ENCODE results near the gene FCN1. TPM values are rescaled to one million over a fixed set of nuclear protein-coding genes. Genes with fewer than 3 reads are reported as not detected.
"Not testable (repeated sequence)": the region's sequence is repeated elsewhere in the genome, so short reads cannot be mapped to it uniquely, and the experiment has no call there.

Gene FCN1
- total RNA-seq, 1 donor: 1,156 TPM

DNA sequence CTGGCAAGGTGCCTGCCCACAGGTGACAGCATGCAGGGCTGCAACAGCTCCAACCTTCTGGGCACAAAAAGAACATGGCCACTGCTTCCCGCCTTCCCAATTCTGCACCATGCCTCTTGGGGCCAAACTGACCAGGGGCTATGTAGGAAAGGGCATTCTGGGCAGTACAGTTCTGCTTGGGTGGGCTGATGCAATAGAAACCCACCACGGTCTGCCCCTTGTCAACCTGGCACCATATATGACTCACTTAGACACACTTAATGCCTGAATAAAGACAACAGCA is 40.2 kb upstream of the FCN1 start:
- Histone ChIP-seq H3K4me3 (ENCODE audit: low read length) (no peak overlapping the region), H3K4me1 (ENCODE audit: insufficient read depth, low read length) (no peaks in the 10 kb centered on the region), H3K9me3 (ENCODE audit: low read depth, low read length) (no peaks in the 10 kb centered on the region), H3K27me3 (ENCODE audit: insufficient read depth, low read length) (no peaks in the 10 kb centered on the region)

DNA sequence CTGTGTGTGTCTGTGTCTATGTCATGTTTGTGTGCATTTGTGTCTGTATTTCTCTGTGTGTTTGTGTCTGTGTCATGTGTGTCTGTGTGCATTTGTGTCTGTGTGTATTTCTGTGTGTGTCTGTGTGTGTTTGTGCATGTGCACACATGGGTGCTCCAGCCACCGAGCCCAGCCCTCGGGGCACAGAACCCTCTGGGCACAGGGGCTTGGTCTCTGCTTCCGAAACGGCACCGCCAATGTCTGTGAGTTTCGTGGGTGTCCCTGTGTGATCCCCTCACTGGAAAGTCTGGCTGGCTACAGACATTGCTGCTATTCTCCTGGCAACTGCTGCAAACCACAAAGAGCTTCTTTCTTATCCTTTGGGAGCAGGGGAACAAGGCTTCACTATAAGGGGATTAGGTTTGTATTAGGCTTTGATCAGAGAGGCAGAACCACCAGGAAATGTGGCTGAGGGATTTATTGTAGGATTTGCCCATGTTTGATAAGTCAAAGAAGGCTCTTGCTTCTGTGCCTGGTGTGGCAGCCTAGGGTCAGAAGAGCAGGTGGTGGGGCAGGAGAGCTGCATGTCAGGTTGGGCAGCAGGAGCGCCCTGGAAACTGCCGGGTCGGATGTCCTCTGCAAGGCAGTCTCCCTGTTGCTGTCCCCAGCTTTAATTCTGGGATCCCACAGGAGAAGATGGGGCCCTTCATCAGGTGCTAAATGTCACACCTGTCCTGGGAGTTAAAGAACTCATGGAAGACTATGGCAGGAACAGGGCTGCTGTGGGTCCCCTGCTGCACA is 39.6 kb upstream of the FCN1 start:
- no peaks in the 10 kb centered on the region for H3K4me1 ChIP-seq (ENCODE audit: insufficient read depth, low read length)
- no peaks in the 10 kb centered on the region for H3K27me3 ChIP-seq (ENCODE audit: insufficient read depth, low read length)
- no peaks in the 10 kb centered on the region for H3K9me3 ChIP-seq (ENCODE audit: low read depth, low read length)
- no peak overlapping the region for H3K4me3 ChIP-seq (ENCODE audit: low read length)

DNA sequence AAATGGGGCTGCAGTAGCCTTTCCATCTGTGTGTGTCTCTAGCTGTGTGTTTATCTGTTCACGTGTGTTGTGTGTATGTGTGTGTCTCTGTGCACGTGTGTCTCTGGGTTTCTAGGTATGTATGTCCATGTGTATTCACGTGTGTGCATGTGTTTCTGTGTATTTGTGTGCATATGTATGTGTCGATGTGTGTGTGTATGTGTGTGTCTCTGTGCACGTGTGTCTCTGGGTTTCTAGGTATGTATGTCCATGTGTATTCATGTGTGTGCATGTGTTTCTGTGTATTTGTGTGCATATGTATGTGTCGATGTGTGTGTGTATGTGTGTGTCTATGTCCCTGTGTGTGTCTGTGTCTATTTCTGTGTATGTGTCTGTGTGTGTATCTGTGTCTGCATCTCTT is 38.7 kb upstream of the FCN1 start:
- not testable (repeated sequence) for H3K4me1 ChIP-seq (ENCODE audit: insufficient read depth, low read length); H3K9me3 ChIP-seq (ENCODE audit: low read depth, low read length); H3K4me3 ChIP-seq (ENCODE audit: low read length); H3K27me3 ChIP-seq (ENCODE audit: insufficient read depth, low read length)

DNA sequence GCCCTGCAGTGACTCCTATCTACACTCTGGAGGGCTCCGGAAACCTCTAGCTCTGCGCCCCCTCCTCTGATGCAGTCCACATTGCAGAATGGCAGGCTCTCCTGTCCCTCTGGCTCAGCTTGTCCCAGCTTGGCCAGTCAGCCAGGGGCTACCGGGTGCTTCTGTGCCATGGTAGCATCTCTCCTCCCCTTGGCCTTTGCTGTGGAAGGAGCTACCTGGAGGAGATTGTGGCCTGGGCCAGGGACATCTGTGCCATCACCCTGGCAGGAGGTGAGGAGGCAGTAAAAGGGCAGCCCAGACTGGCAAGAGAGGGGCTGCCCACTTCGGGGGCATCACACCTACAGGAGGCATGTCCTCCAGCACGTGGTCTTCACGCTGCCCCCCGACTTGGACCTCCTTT is 38.1 kb upstream of the FCN1 start:
- no peak overlapping the region for H3K4me3 ChIP-seq (ENCODE audit: low read length)
- no peaks in the 10 kb centered on the region for H3K4me1 ChIP-seq (ENCODE audit: insufficient read depth, low read length)
- H3K27me3 ChIP-seq (ENCODE audit: insufficient read depth, low read length): no peaks in the 10 kb centered on the region
- H3K9me3 ChIP-seq (ENCODE audit: low read depth, low read length): no peaks in the 10 kb centered on the region

DNA sequence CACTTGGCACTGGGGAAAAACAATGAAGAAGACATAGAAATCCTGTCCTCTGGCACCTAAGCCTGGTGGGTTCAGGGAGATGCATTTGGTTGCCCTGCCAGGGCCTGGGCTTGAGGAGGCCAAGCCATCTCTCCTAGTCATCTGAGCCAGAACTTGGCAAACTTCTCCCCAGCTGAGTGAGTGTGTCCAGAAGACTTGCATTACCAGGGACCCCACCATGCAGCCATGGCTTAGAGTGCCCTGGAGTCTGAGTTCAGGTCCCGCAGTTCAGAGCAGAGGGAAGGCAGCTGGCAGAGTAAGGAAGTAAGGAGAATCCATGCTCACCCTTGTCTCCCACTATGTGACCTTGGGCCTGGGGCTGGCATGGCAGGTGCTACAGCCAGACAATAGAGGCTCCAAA is 37.4 kb upstream of the FCN1 start:
- H3K9me3 ChIP-seq (ENCODE audit: low read depth, low read length): no peaks in the 10 kb centered on the region
- H3K4me1 ChIP-seq (ENCODE audit: insufficient read depth, low read length): no peaks in the 10 kb centered on the region
- no peaks in the 10 kb centered on the region for H3K27me3 ChIP-seq (ENCODE audit: insufficient read depth, low read length)
- H3K4me3 ChIP-seq (ENCODE audit: low read length): no peak overlapping the region

DNA sequence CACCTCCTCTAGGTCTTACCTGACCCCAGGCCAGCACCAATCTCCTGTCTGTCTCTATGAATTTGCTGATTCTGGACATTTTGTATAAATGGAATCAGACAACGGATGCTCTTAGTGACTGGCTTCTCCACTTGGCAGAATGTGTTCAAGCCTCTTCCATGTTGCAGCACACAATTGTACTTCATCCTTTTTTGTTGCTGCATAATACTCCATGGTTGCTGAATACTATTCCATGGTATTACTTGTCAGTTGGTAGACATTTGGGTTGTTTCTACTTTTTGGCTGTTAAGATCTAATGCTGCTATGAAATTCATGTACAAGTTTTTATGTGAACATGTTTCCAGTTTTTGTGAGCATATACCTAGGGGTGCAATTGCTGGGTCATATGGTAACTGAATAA is 34.3 kb upstream of the FCN1 start:
- Histone ChIP-seq H3K27me3 (ENCODE audit: insufficient read depth, low read length) (no peaks in the 10 kb centered on the region), H3K9me3 (ENCODE audit: low read depth, low read length) (no peaks in the 10 kb centered on the region), H3K4me3 (ENCODE audit: low read length) (no peak overlapping the region), H3K4me1 (ENCODE audit: insufficient read depth, low read length) (no peaks in the 10 kb centered on the region)

DNA sequence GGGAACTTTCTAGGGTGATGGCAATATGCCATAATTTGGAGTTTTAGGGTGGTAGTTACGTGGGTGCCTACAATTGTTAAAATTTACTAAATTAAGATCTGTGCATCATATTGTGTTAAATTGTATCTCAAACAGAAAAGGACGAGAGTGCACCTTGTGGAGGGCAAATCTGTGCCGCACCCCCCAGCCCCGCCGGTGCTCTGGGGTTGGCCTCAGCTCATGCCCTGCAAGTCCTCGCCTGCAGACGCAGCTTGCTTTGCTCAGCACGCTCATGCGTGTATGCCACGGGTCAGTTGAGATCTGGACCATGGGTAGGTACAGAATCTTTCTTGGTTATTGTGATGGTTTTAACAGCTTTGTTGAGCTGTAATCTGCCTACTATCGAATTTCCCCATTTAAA is 33.7 kb upstream of the FCN1 start:
- Histone ChIP-seq H3K4me1 (ENCODE audit: insufficient read depth, low read length) (no peaks in the 10 kb centered on the region), H3K27me3 (ENCODE audit: insufficient read depth, low read length) (no peaks in the 10 kb centered on the region), H3K4me3 (ENCODE audit: low read length) (no peak overlapping the region), H3K9me3 (ENCODE audit: low read depth, low read length) (no peaks in the 10 kb centered on the region)

DNA sequence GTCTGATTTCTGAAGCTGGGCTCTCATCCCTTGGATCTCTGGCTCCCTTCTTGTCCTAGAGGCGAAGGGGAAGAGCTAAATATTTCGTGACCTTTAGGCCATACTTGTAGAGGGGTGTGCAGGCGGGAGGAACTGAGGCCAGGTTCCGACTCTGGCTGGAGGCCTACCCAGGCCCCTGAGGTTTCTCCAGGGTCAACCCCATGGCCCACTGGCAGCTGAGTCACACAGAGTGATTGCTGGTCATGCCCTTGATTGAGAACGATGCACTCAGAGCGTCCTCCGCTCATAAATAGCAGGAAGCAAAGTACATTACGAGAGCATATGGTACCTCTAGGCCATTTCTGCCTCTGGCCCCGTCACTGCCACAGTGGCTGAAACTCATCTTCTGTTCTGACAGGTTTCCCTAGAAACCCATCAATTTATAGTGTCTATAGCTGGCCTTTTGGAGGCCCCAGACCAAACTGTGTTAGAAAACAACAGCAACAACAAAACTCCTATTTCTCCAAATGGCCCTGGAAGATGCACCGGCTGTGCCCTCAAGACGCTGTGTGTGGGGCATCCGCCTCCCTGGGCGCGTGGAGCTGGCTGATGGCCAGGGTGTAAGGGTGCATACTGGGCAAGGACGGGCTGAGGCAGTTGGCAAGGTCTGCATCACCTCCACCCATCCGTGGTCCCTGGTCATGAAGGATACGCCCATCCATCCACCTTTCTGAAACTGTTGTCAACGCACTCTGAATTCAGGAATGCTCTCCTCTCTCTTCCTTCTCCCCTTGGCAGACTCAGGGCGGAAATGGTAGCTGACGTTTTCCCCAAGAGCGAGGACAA is 32.9 kb upstream of the FCN1 start:
- no peaks in the 10 kb centered on the region for H3K9me3 ChIP-seq (ENCODE audit: low read depth, low read length)
- no peaks in the 10 kb centered on the region for H3K4me1 ChIP-seq (ENCODE audit: insufficient read depth, low read length)
- no peak overlapping the region for H3K4me3 ChIP-seq (ENCODE audit: low read length)
- no peaks in the 10 kb centered on the region for H3K27me3 ChIP-seq (ENCODE audit: insufficient read depth, low read length)

DNA sequence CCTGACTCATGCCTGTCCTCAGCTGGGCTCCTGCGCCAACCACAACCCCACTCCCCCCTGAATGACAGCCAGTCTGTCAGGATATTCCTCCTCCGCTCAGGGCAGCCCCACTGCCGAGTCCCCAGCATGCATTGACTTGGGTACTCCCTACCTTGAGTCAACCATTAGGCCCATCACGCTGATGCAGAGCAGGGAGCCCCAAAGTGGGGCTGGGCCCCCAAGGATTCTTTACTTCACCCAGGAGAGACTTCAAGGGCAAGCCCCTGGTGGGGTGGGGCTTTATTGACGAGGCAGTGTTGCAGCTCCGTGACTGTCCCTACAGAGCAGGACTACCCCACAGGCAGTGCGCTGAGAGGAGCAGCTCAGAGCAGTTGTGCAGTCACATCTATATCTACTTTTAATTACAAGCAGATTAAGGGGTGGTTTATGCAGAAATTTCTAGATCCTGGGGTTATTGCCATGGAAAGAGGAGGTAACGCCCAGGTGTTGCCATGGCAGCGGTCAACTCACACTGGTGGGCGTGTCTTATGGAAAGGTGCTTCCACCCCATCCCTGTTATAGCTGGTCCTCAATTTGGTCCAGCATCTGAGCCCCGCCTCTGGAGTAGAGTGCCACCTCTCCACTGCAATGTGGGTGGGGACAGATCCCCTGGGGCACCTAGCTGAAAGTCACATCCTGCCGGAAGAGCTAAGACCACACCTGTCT is 32.1 kb upstream of the FCN1 start:
- Histone ChIP-seq H3K4me1 (ENCODE audit: insufficient read depth, low read length) (no peaks in the 10 kb centered on the region), H3K27me3 (ENCODE audit: insufficient read depth, low read length) (no peaks in the 10 kb centered on the region), H3K4me3 (ENCODE audit: low read length) (no peak overlapping the region)

DNA sequence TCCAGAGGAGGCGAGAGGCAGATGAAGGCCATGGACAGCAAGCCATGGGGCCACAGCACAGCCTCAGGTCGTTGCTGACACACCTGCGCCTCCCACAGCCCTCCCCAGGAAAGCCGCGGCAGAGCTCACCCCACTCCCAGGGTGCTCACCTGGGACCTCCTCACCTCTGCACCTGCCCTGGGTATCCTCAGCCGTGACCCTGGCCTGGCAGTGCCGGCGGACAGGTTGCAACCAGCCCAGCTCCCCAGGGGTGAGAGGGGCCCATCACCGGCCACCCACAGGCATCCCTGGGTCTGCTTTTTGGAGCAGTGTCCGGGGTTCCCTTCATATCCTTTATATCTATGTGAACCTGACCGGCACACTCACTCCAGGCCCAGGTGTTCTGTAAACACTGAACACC is 30.4 kb upstream of the FCN1 start:
- Histone ChIP-seq H3K4me3 (ENCODE audit: low read length) (no peak overlapping the region), H3K9me3 (ENCODE audit: low read depth, low read length) (no peaks in the 10 kb centered on the region), H3K4me1 (ENCODE audit: insufficient read depth, low read length) (no peaks in the 10 kb centered on the region), H3K27me3 (ENCODE audit: insufficient read depth, low read length) (no peaks in the 10 kb centered on the region)

More for the DNA sequence above, 32.1 kb upstream of the FCN1 start:
- H3K9me3 ChIP-seq (ENCODE audit: low read depth, low read length): no peaks in the 10 kb centered on the region

DNA sequence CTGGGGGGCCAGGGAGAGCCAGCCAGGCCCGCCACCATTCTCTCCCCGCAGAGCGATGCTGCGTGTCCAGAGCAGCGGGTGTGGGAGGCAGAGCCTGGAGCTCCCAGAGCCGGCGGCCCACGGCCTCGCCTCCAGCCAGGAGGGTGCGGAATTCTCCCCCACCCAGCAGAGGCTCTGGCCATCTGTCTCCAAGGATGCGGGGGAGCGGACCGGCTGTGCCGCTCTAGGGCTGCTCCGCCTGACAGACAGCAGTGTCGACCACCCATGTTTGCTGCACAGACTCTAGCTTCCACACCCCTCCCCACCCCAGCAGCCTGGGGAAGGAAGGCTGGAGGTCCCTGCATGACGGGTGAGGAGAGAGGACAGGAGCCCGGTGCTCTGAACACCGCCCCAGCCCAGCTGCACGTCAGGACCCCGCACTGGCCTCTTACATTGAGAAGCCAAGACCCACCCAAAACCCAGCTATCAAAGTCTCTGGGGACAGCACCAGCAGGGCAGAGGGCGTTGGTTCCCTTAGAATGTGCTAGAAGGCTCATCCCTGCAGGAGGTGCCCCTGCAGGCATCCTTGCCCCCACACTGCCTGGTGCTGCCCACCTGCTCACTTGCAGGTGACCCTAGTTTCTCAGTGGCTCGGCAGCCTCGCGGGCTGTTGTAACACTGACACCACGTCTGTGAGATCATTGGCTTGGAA is 29.7 kb upstream of the FCN1 start:
- H3K4me3 ChIP-seq (ENCODE audit: low read length): no peak overlapping the region
- H3K27me3 ChIP-seq (ENCODE audit: insufficient read depth, low read length): no peaks in the 10 kb centered on the region
- H3K9me3 ChIP-seq (ENCODE audit: low read depth, low read length): no peaks in the 10 kb centered on the region
- no peaks in the 10 kb centered on the region for H3K4me1 ChIP-seq (ENCODE audit: insufficient read depth, low read length)

DNA sequence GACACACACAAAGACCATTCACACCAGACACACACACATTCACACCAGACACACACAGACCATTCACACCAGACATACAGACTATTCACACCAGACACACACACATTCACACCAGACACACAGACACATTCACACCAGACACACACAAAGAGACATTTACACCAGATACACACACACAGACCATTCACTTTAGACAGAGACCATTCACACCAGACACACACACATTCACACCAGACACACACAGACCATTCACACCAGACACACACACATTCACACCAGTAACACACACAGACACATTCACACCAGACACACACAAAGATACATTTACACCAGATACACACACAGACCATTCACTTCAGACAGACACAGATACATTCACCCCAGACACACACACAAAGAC is 29.0 kb upstream of the FCN1 start:
- no peaks in the 10 kb centered on the region for H3K4me1 ChIP-seq (ENCODE audit: insufficient read depth, low read length)
- no peak overlapping the region for H3K4me3 ChIP-seq (ENCODE audit: low read length)
- no peaks in the 10 kb centered on the region for H3K27me3 ChIP-seq (ENCODE audit: insufficient read depth, low read length)
- no peaks in the 10 kb centered on the region for H3K9me3 ChIP-seq (ENCODE audit: low read depth, low read length)

DNA sequence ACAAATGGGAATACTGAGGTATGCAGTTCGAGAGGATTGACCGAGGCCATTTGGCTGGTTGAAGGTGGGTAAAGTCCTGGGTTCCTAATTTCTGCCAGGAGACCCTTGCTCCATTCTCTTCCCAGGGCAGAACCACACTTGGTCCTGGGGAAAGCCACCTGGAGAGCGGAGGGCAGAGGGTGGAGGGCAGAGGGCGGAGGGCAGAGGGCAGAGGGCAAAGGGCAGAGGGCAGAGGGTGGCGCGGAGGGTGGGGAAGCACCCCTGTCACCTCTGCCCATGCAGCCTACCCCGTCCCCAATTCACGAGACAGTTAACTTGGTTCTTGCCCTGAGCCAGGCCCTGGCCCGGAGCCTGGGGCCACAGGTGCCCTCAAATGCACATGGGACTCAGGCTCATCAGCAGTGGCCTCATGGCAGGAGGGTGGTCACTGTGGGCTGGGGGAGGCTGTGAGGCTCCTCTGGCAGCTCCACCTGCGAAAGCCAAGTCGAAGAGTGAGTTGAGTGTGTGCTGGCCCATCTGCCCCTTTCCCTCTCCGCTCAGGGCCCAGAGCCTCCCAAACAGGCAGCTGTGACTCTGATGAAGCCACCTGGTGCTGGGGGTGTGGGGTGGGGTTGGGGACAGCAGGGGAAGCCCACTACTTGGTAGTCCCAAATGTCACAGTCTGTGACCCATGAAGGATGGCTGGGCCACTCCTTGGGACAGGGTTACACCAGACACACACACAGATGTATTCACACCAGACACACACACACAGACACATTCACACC is 28.0 kb upstream of the FCN1 start:
- Histone ChIP-seq H3K4me3 (ENCODE audit: low read length) (no peak overlapping the region), H3K27me3 (ENCODE audit: insufficient read depth, low read length) (no peaks in the 10 kb centered on the region), H3K9me3 (ENCODE audit: low read depth, low read length) (no peaks in the 10 kb centered on the region), H3K4me1 (ENCODE audit: insufficient read depth, low read length) (no peaks in the 10 kb centered on the region)

DNA sequence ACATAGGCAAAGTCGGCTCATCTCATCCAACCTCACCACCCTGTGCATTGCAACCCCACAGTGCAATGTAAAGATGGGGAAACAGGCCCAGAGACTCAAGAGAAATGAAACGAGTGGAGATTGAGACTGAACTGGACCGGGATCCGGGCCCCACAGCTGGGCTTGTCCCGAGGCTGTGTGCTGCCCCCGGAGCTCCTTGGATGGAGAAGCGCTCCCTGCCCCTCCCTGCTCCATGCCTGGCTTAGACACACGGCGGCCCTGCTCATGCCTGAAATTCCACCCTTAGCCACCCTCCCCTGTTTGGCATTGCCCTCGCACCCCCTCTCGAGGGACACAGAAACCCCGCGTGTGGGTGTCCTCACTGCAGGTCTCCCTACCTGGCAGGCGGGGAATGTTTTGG is 27.2 kb upstream of the FCN1 start:
- Histone ChIP-seq H3K4me1 (ENCODE audit: insufficient read depth, low read length) (no peaks in the 10 kb centered on the region), H3K9me3 (ENCODE audit: low read depth, low read length) (no peaks in the 10 kb centered on the region), H3K27me3 (ENCODE audit: insufficient read depth, low read length) (no peaks in the 10 kb centered on the region)

More for the DNA sequence above, 27.2 kb upstream of the FCN1 start:
- H3K4me3 ChIP-seq (ENCODE audit: low read length): no peak overlapping the region

All from mononuclear cell (primary cell).